ENCODE results near the gene GAS7.

DNA sequence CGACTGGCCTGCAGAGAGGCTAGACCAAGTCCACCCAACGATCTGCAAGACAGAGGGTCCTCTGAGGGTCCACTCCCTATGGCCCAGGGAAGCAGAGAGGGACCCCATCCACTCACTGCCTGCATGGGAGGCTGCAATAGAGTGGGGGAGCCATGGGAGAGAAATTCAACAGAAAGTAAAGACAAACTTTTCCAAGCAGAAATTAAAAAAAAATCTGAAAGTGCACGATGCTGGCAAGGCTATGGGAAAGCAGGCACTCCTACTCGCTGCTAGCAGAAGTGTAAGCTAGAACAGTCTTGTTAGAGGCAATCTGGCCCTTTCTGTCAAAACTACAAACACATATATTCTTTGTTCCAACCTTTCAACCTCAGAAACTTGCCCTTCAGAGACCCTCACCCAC is 85.4 kb downstream of the GAS7 start:
- TF ChIP-seq, protein P1, sequence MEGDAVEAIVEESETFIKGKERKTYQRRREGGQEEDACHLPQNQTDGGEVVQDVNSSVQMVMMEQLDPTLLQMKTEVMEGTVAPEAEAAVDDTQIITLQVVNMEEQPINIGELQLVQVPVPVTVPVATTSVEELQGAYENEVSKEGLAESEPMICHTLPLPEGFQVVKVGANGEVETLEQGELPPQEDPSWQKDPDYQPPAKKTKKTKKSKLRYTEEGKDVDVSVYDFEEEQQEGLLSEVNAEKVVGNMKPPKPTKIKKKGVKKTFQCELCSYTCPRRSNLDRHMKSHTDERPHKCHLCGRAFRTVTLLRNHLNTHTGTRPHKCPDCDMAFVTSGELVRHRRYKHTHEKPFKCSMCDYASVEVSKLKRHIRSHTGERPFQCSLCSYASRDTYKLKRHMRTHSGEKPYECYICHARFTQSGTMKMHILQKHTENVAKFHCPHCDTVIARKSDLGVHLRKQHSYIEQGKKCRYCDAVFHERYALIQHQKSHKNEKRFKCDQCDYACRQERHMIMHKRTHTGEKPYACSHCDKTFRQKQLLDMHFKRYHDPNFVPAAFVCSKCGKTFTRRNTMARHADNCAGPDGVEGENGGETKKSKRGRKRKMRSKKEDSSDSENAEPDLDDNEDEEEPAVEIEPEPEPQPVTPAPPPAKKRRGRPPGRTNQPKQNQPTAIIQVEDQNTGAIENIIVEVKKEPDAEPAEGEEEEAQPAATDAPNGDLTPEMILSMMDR (IDR thresholded peaks at IDR 0.05), result no peak
- no peak for TF ChIP-seq EZH2 (IDR thresholded peaks at IDR 0.05)
